ENCODE results near the gene TEX38. TPM values are rescaled to one million over a fixed set of nuclear protein-coding genes. Genes with fewer than 3 reads are reported as not detected.
"Not testable (repeated sequence)": the region's sequence is repeated elsewhere in the genome, so short reads cannot be mapped to it uniquely, and the experiment has no call there.

TEX38 gene
- total RNA-seq, 1 donor from 2014 or later = not detected

- H3K9me3 ChIP-seq (ENCODE audit: low read depth) = no peaks in the 10 kb centered on the region
- peak overlapping the region; percentile 60 for H3K27ac Mint-ChIP-seq
- H4K20me1 ChIP-seq (ENCODE audit: low read depth) = no peaks in the 10 kb centered on the region
- H3F3A ChIP-seq (ENCODE audit: low read depth) = no peaks in the 10 kb centered on the region
- no peak overlapping the region for H3K4me3 Mint-ChIP-seq
- H3K4me1 ChIP-seq = no peaks in the 10 kb centered on the region
- TF ChIP-seq EZH2phosphoT487 (IDR thresholded peaks at IDR 0.05) (no peak), EZH2 (IDR thresholded peaks at IDR 0.05) (no peak)
- TF ChIP-seq, protein P1, sequence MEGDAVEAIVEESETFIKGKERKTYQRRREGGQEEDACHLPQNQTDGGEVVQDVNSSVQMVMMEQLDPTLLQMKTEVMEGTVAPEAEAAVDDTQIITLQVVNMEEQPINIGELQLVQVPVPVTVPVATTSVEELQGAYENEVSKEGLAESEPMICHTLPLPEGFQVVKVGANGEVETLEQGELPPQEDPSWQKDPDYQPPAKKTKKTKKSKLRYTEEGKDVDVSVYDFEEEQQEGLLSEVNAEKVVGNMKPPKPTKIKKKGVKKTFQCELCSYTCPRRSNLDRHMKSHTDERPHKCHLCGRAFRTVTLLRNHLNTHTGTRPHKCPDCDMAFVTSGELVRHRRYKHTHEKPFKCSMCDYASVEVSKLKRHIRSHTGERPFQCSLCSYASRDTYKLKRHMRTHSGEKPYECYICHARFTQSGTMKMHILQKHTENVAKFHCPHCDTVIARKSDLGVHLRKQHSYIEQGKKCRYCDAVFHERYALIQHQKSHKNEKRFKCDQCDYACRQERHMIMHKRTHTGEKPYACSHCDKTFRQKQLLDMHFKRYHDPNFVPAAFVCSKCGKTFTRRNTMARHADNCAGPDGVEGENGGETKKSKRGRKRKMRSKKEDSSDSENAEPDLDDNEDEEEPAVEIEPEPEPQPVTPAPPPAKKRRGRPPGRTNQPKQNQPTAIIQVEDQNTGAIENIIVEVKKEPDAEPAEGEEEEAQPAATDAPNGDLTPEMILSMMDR (IDR thresholded peaks at IDR 0.05) = no peak
- H3K9ac ChIP-seq = no peak overlapping the region
- H3K36me3 ChIP-seq = peaks cover 13% of the 10 kb centered on the region
- no peaks in the 10 kb centered on the region for H3K4me1 Mint-ChIP-seq
- no peaks in the 10 kb centered on the region for H3K27me3 Mint-ChIP-seq (ENCODE audit: insufficient read depth, low read depth)
- H2AFZ ChIP-seq (replicated peaks) = no peak overlapping the region
- no peaks in the 10 kb centered on the region for H3K9me3 Mint-ChIP-seq
- no peak overlapping the region for H3K27ac ChIP-seq
- H3K79me2 ChIP-seq (ENCODE audit: low read depth) = no peaks in the 10 kb centered on the region
- H3K27me3 ChIP-seq = no peaks in the 10 kb centered on the region
- DNase-seq (ENCODE audit: low spot score) = no peak
- no peak overlapping the region for H3K4me2 ChIP-seq
- peaks cover 31% of the 10 kb centered on the region for H3K36me3 Mint-ChIP-seq
- H3K4me3 ChIP-seq = no peak overlapping the region
Observed at GRCh38 chr1:46659307-46659870, 12.3 kb upstream of the TEX38 start.

DNA sequence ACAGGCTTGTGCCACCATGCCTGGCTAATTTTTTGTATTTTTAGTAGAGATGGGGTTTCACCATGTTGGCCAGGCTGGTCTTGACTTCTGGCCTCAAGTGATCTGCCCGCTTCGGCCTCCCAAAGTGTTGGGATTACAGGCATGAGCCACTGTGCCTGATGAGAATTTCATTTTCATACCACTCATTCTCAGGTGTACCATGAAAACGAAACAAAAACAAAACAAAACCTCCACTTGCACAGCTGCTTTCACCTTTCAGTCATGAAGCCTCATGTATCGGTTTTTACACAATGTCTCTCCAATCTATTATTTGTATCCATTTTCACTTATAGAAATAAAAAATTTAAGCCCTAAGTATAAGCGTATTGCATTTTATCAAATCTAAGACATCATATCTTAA is 11.5 kb upstream of the TEX38 start:
- H3K79me2 ChIP-seq (ENCODE audit: low read depth); H3K4me1 Mint-ChIP-seq; H3K4me3 Mint-ChIP-seq; H3K9me3 ChIP-seq (ENCODE audit: low read depth); H3K4me2 ChIP-seq; DNase-seq (ENCODE audit: low spot score); H3K9me3 Mint-ChIP-seq; H3K27ac ChIP-seq; H3F3A ChIP-seq (ENCODE audit: low read depth); H3K4me3 ChIP-seq; H3K36me3 ChIP-seq; H2AFZ ChIP-seq (replicated peaks); H3K27me3 Mint-ChIP-seq (ENCODE audit: insufficient read depth, low read depth); H3K9ac ChIP-seq; H3K4me1 ChIP-seq; H3K27me3 ChIP-seq; H4K20me1 ChIP-seq (ENCODE audit: low read depth); H3K27ac Mint-ChIP-seq: not testable (repeated sequence)
- peaks cover 27% of the 10 kb centered on the region for H3K36me3 Mint-ChIP-seq

DNA sequence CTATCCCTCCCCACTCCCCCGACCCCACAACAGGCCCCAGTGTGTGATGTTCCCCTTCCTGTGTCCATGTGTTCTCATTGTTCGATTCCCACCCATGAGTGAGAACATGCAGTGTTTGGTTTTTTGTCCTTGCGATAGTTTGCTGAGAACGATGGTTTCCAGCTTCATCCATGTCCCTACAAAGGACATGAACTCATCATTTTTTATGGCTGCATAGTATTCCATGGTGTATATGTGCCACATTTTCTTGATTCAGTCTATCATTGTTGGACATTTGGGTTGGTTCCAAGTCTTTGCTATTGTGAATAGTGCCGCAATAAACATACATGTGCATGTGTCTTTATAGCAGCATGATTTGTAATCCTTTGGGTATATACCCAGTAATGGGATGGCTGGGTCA is 8.7 kb upstream of the TEX38 start:
- H3K4me3 Mint-ChIP-seq; H3K36me3 ChIP-seq; H3K27ac Mint-ChIP-seq; H3K4me2 ChIP-seq; DNase-seq (ENCODE audit: low spot score); H3K9me3 ChIP-seq (ENCODE audit: low read depth); H3K27me3 Mint-ChIP-seq (ENCODE audit: insufficient read depth, low read depth); H4K20me1 ChIP-seq (ENCODE audit: low read depth); H3K4me3 ChIP-seq; H3F3A ChIP-seq (ENCODE audit: low read depth); H3K9ac ChIP-seq; H3K9me3 Mint-ChIP-seq; H2AFZ ChIP-seq (replicated peaks); H3K27me3 ChIP-seq; H3K27ac ChIP-seq: not testable (repeated sequence)
- Mint-ChIP-seq H3K36me3 (peaks cover 17% of the 10 kb centered on the region), H3K4me1 (peaks cover 15% of the 10 kb centered on the region)
- H3K79me2 ChIP-seq (ENCODE audit: low read depth) = peaks cover 18% of the 10 kb centered on the region
- H3K4me1 ChIP-seq = peaks cover 19% of the 10 kb centered on the region

- no peak for DNase-seq (ENCODE audit: low spot score)
- H3K9me3 ChIP-seq (ENCODE audit: low read depth) = no peaks in the 10 kb centered on the region
Observed at GRCh38 chr1:46665983-46666382, 5.7 kb upstream of the TEX38 start.

More at GRCh38 chr1:46665983-46666382, 5.7 kb upstream of the TEX38 start:
- peaks cover 8% of the 10 kb centered on the region for H4K20me1 ChIP-seq (ENCODE audit: low read depth)
- Mint-ChIP-seq H3K4me1 (peaks cover 15% of the 10 kb centered on the region), H3K27me3 (ENCODE audit: insufficient read depth, low read depth) (peaks cover 2% of the 10 kb centered on the region), H3K4me3 (no peak overlapping the region), H3K36me3 (peaks cover 10% of the 10 kb centered on the region), H3K27ac (no peak overlapping the region), H3K9me3 (no peaks in the 10 kb centered on the region)
- H3K27ac ChIP-seq = no peak overlapping the region
- TF ChIP-seq EZH2 (IDR thresholded peaks at IDR 0.05) = no peak
- no peak for TF ChIP-seq EZH2phosphoT487 (IDR thresholded peaks at IDR 0.05)
- TF ChIP-seq, protein P1 (IDR thresholded peaks at IDR 0.05) = no peak
- peaks cover 18% of the 10 kb centered on the region for H3K79me2 ChIP-seq (ENCODE audit: low read depth)
- H2AFZ ChIP-seq (replicated peaks) = no peak overlapping the region
- peaks cover 19% of the 10 kb centered on the region for H3K4me1 ChIP-seq
- peak overlapping the region; percentile 99 for H3K4me2 ChIP-seq
- H3K36me3 ChIP-seq = peaks cover 5% of the 10 kb centered on the region
- no peak overlapping the region for H3K4me3 ChIP-seq
- H3K27me3 ChIP-seq = no peaks in the 10 kb centered on the region
- peaks cover 10% of the 10 kb centered on the region for H3F3A ChIP-seq (ENCODE audit: low read depth)
- no peak overlapping the region for H3K9ac ChIP-seq

Data from neural progenitor cell (in vitro differentiated cells).